ENCODE results near the gene CFAP65. TPM values are rescaled to one million over a fixed set of nuclear protein-coding genes. Genes with fewer than 3 reads are reported as not detected.

The CFAP65 gene
- total RNA-seq, 1 donor from 2014 or later = not detected

DNA sequence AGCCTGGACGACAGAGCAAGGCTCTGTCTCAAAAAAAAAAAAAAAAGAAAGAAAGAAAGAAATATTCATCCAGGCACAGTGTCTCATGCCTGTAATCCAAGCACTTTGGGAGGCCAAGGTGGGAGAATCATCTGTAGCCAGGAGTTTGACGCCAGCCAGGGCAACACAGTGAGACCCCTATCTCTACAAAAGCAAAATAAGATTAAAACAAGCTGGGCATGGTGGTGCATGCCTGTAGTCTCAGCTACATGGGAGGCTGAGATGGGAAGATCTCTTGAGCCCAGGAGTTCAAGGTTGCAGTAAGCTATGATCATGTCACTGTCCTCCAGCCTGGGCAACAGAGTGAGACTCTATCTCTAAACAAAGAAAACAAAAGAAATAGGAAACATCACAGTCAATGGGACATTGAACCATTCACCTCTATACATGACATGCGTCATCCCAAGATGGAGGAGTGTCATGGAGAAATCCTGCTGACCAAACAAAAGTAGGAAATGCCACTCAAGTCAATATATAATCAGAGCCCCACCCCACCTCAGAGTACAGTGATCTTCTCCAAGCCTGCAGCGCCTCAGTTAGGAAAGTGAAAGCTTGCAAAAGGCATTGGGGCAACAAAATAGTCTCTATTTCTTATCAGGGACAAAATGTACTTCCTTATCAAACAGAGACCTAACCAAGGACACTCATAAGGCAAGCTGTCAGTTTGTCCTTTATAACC is 66.1 kb downstream of the CFAP65 start:
- Mint-ChIP-seq H3K27ac (no peak overlapping the region), H3K4me1 (ENCODE audit: low read depth) (peaks cover 2% of the 10 kb centered on the region), H3K9me3 (no peaks in the 10 kb centered on the region), H3K36me3 (ENCODE audit: low read depth) (no peaks in the 10 kb centered on the region), H3K4me3 (ENCODE audit: low read depth) (no peak overlapping the region), H3K27me3 (ENCODE audit: low read depth) (peaks cover 52% of the 10 kb centered on the region)
- intact Hi-C loops (cut with micrococcal nuclease) = no loop called here
- no peak for DNase-seq (ENCODE audit: low spot score)

DNA sequence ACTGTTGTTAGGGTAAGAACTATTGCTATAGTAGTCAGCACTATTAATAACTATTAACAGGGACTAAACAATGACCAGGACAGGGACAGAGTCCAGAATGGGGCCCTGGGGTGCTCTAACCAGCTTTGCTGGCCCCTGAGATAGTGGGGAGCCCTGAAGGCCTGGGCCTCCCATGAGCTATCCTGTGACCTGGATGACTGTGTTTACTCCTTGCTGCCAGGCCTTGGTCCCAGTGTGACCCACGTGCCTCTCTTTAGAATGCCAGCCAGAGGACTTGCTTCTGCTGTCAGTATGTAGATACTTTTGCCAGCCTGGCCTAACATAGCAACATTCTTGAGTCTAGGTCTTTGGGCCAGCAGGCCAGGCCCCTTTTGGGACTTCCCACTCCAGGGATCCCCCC is 70.4 kb downstream of the CFAP65 start:
- intact Hi-C loops (cut with micrococcal nuclease) = no loop called here
- Mint-ChIP-seq H3K36me3 (ENCODE audit: low read depth) (no peaks in the 10 kb centered on the region), H3K27ac (no peak overlapping the region), H3K27me3 (ENCODE audit: low read depth) (peaks cover 42% of the 10 kb centered on the region), H3K4me3 (ENCODE audit: low read depth) (no peak overlapping the region), H3K4me1 (ENCODE audit: low read depth) (no peaks in the 10 kb centered on the region), H3K9me3 (no peaks in the 10 kb centered on the region)
- DNase-seq (ENCODE audit: low spot score) = no peak

GRCh38 chr2:218964041-218964771 is 77.1 kb downstream of the CFAP65 start:
- Mint-ChIP-seq H3K36me3 (ENCODE audit: low read depth) (no peaks in the 10 kb centered on the region), H3K9me3 (no peaks in the 10 kb centered on the region), H3K27me3 (ENCODE audit: low read depth) (peaks cover 46% of the 10 kb centered on the region), H3K4me1 (ENCODE audit: low read depth) (no peaks in the 10 kb centered on the region), H3K4me3 (ENCODE audit: low read depth) (no peak overlapping the region), H3K27ac (no peak overlapping the region)
- no peak for DNase-seq (ENCODE audit: low spot score)
- intact Hi-C loops (cut with micrococcal nuclease) = no loop called here

GRCh38 chr2:218963601-218964000 is 77.7 kb downstream of the CFAP65 start:
- H3K27me3 Mint-ChIP-seq (ENCODE audit: low read depth) = peaks cover 52% of the 10 kb centered on the region
- no peak for DNase-seq (ENCODE audit: low spot score)
- no peaks in the 10 kb centered on the region for H3K36me3 Mint-ChIP-seq (ENCODE audit: low read depth)
- intact Hi-C loops (cut with micrococcal nuclease) = no loop called here
- no peak overlapping the region for H3K27ac Mint-ChIP-seq
- H3K4me1 Mint-ChIP-seq (ENCODE audit: low read depth) = no peaks in the 10 kb centered on the region
- no peak overlapping the region for H3K4me3 Mint-ChIP-seq (ENCODE audit: low read depth)
- no peaks in the 10 kb centered on the region for H3K9me3 Mint-ChIP-seq

DNA sequence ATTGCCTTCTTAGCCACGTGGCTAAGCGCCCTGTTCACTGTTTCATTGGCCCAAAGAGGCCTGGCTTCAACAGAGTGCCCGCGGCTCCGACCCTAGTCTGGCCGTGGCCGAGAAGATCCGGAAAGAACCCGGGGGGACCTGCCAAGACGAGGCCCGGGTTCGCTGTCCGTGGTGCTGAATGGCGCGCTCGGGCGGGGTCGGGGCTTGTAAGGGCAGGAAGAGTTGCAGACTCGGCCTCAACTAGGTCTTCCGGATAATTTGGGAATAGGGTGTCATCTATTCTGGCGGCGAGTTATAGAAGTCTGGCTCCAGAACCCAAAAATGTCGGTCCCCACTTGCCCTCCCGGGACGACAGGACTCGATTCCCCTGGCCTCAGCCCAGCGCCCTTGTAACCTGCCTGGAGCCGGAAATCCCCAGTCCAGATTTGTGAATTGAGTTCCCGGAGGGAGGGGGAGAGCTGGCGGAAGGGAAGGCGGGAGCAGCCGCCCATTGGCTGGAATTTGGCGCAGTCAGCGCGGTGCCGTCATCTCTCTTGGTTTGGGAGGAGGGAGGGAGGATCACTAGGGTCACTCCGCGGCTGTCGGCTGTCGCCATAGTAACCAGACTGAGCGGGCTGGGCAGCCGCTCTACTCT is 78.3 kb downstream of the CFAP65 start:
- H3K36me3 Mint-ChIP-seq (ENCODE audit: low read depth) = no peaks in the 10 kb centered on the region
- H3K4me1 Mint-ChIP-seq (ENCODE audit: low read depth) = no peaks in the 10 kb centered on the region
- H3K4me3 Mint-ChIP-seq (ENCODE audit: low read depth) = no peak overlapping the region
- intact Hi-C loops (cut with micrococcal nuclease) = no loop called here
- DNase-seq (ENCODE audit: low spot score) = peak; percentile 37
- no peak overlapping the region for H3K27ac Mint-ChIP-seq
- no peaks in the 10 kb centered on the region for H3K9me3 Mint-ChIP-seq
- peaks cover 56% of the 10 kb centered on the region for H3K27me3 Mint-ChIP-seq (ENCODE audit: low read depth)

DNA sequence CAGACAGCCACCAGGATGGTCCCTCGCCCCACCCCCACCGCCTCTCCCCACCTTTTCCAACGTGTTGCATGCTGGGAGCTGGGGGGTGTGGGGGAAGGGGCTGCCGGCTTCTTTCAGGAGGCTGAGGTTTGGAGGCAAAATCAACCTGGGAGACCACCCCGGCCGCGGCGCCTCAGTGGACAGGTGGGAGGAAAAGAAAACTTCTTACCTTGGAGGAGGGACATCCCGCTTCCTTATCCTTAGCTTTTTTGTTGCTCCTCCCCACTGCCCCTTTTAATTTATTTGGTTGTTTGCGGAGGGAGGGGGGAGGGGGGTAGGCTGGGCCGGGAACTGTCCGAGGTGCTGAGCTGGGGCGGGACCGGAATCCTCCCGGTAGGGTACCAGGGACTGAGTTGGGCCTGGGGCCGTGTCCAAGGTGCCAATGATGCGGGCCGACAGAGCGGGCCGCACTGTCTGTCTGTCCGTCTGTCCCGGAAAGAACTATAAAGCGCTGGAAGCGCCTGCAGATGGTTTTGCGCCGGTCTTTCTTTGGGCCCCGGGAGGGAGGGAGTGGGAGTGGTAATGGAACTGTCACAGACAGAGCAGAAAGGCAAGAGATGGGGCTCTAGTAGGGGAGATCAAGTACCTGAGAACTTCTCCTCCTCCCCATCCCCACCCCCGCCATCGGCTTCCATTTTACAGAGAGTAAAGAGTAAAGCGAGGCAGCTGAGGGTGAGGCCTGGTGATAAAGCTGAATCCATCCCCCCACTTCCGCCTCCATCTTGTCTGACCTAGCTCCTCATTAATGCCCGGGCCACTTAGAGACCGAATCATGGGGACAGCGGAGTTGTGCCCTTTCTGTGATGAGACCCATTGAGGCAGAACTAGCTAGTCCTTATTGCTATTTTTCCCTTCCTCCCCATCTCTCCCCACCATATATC is 79.4 kb downstream of the CFAP65 start:
- no peaks in the 10 kb centered on the region for H3K4me1 Mint-ChIP-seq (ENCODE audit: low read depth)
- DNase-seq (ENCODE audit: low spot score) = no peak
- peaks cover 63% of the 10 kb centered on the region for H3K27me3 Mint-ChIP-seq (ENCODE audit: low read depth)
- no peaks in the 10 kb centered on the region for H3K36me3 Mint-ChIP-seq (ENCODE audit: low read depth)
- intact Hi-C loops (cut with micrococcal nuclease) = no loop called here
- H3K27ac Mint-ChIP-seq = no peak overlapping the region
- no peaks in the 10 kb centered on the region for H3K9me3 Mint-ChIP-seq
- H3K4me3 Mint-ChIP-seq (ENCODE audit: low read depth) = no peak overlapping the region

DNA sequence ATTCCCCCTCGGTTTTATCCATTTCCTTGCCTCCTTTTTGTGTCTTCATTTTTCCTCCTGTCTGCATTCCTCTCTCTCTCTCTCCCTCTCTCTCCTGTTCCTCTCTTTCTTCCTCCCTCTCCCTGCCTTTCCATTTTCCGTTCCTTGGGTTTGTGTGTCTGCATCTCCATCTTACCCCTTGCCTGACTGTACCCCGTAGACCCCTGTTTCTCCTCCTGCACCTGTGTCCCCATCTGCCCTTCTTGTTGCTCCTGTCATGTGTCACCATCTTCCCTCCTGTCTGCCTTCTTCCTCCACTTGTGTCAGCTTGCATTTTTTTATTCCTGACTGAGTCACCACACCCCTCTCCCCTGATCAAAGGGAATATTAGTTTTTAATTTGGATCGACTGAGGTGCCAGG is 80.1 kb downstream of the CFAP65 start:
- Mint-ChIP-seq H3K27ac (no peak overlapping the region), H3K4me1 (ENCODE audit: low read depth) (no peaks in the 10 kb centered on the region), H3K36me3 (ENCODE audit: low read depth) (no peaks in the 10 kb centered on the region), H3K9me3 (no peaks in the 10 kb centered on the region), H3K4me3 (ENCODE audit: low read depth) (no peak overlapping the region), H3K27me3 (ENCODE audit: low read depth) (peaks cover 70% of the 10 kb centered on the region)
- DNase-seq (ENCODE audit: low spot score) = no peak
- intact Hi-C loops (cut with micrococcal nuclease) = no loop called here

- no peak for DNase-seq (ENCODE audit: low spot score)
- intact Hi-C loops (cut with micrococcal nuclease) = no loop called here
Observed at GRCh38 chr2:218960309-218961165, 80.8 kb downstream of the CFAP65 start.

GRCh38 chr2:218959761-218960308 is 81.5 kb downstream of the CFAP65 start:
- intact Hi-C loops (cut with micrococcal nuclease) = loop anchor here (1.0 to 10.0 kb wide), 2 partner anchors 21 to 55 kb away; no protein-coding TSS in a partner anchor
- Mint-ChIP-seq H3K36me3 (ENCODE audit: low read depth) (no peaks in the 10 kb centered on the region), H3K27ac (no peak overlapping the region), H3K4me3 (ENCODE audit: low read depth) (no peak overlapping the region), H3K4me1 (ENCODE audit: low read depth) (no peaks in the 10 kb centered on the region), H3K27me3 (ENCODE audit: low read depth) (peaks cover 74% of the 10 kb centered on the region), H3K9me3 (no peaks in the 10 kb centered on the region)
- DNase-seq (ENCODE audit: low spot score) = no peak

More at GRCh38 chr2:218960309-218961165, 80.8 kb downstream of the CFAP65 start:
- H3K4me1 Mint-ChIP-seq (ENCODE audit: low read depth) = no peaks in the 10 kb centered on the region
- H3K36me3 Mint-ChIP-seq (ENCODE audit: low read depth) = no peaks in the 10 kb centered on the region
- H3K4me3 Mint-ChIP-seq (ENCODE audit: low read depth) = no peak overlapping the region
- H3K27me3 Mint-ChIP-seq (ENCODE audit: low read depth) = peaks cover 73% of the 10 kb centered on the region
- no peak overlapping the region for H3K27ac Mint-ChIP-seq
- no peaks in the 10 kb centered on the region for H3K9me3 Mint-ChIP-seq

DNA sequence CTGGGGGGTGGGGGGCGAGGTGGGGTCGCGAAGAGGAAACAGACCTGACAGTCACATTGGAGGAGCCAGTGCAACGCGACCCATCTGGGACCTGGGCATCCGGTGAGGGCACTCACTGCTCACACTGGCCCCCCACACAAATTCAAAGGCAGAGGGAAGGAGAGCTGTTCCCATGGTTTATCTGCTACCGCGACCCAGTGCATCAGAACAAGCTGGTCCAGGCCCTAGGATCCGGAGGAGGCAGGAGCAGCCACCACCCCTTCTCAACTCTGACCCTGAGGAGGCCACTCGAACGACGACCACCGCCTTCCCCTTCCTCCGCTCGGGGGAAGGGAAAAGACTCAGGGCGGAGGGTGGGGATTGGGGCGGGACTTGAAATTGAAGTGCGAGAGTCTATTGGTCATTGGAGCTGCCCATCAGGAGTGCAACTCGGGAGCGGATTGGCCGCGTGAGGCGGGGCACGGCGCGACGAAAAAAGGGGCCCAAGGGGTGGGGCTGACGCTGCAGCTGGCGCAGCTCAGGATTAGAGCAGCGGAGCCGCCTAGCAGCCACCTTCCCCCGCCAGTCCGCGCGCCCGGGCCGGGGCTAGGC is 82.1 kb downstream of the CFAP65 start, which contains the start of gene CDK5R2:
Gene CDK5R2 (plus strand): TSS at position 526 of the 591 bp plus-strand sequence. CDS start 155 bp downstream, outside the sequence.
- H3K27ac Mint-ChIP-seq = no peak within 1 kb of the TSS
- no peaks in the 10 kb centered on the region for H3K36me3 Mint-ChIP-seq (ENCODE audit: low read depth)
- peak within 1 kb of the TSS; percentile 14 for H3K4me3 Mint-ChIP-seq (ENCODE audit: low read depth)
- peak; percentile 58 for DNase-seq (ENCODE audit: low spot score)
- H3K4me1 Mint-ChIP-seq (ENCODE audit: low read depth) = no peaks in the 10 kb centered on the region
- H3K27me3 Mint-ChIP-seq (ENCODE audit: low read depth) = peaks cover 72% of the 10 kb centered on the region
- no peaks in the 10 kb centered on the region for H3K9me3 Mint-ChIP-seq
- intact Hi-C loops (cut with micrococcal nuclease) = loop anchor here (1.0 to 10.0 kb wide), 2 partner anchors 22 to 54 kb away; no protein-coding TSS in a partner anchor

- Mint-ChIP-seq H3K36me3 (ENCODE audit: low read depth) (no peaks in the 10 kb centered on the region), H3K27ac (no peak overlapping the region), H3K27me3 (ENCODE audit: low read depth) (peaks cover 65% of the 10 kb centered on the region), H3K4me3 (ENCODE audit: low read depth) (no peak overlapping the region), H3K4me1 (ENCODE audit: low read depth) (no peaks in the 10 kb centered on the region), H3K9me3 (no peaks in the 10 kb centered on the region)
- intact Hi-C loops (cut with micrococcal nuclease) = loop anchor here (10.0 kb wide), 1 partner anchor 53 kb away; no protein-coding TSS in a partner anchor
- DNase-seq (ENCODE audit: low spot score) = no peak
Observed at GRCh38 chr2:218958276-218958675, 83.0 kb downstream of the CFAP65 start.
